Parathyroid adenoma (tissue), 2 donors: Measurements from ENCODE around the gene KRT15.
A peak's percentile ranks its signal among the peaks of the same experiment; 100 is the strongest.

Experiments
- H2AFZ ChIP-seq: fragments of 300-600 bp; sonication (generic); one replicate; pipeline ENCODE4 v1.7.0; 2017; ENCODE audit warnings: antibody characterized with exemption, mild to moderate bottlenecking
- H3K27ac ChIP-seq: fragments of 300-600 bp; sonication (generic); one replicate; pipeline ENCODE4 v1.7.0; 2017
- H3K27me3 ChIP-seq: fragments of 300-600 bp; sonication (generic); one replicate; pipeline ENCODE4 v1.7.0; 2017; ENCODE audit warnings: low read length; ENCODE audit not compliant: control insufficient read depth, insufficient read depth
- H3K36me3 ChIP-seq: fragments of 300-600 bp; sonication (generic); one replicate; pipeline ENCODE4 v1.7.0; 2017; ENCODE audit warnings: low read length; ENCODE audit not compliant: control insufficient read depth, insufficient read depth
- H3K4me1 ChIP-seq: fragments of 300-600 bp; sonication (generic); one replicate; pipeline ENCODE4 v1.7.0; 2017; ENCODE audit warnings: control low read depth
- H3K4me2 ChIP-seq: fragments of 300-600 bp; sonication (generic); one replicate; pipeline ENCODE4 v1.7.0; 2017; ENCODE audit warnings: low read length
- H3K4me3 ChIP-seq: fragments of 300-600 bp; sonication (generic); one replicate; pipeline ENCODE4 v1.7.0; 2017; ENCODE audit warnings: low read depth, low read length
- H3K79me2 ChIP-seq: fragments of 300-600 bp; sonication (generic); one replicate; pipeline ENCODE4 v1.7.0; 2017; ENCODE audit warnings: control low read depth
- H3K9ac ChIP-seq: fragments of 300-600 bp; sonication (generic); one replicate; pipeline ENCODE4 v1.7.0; 2017; ENCODE audit warnings: mild to moderate bottlenecking
- H3K9me3 ChIP-seq: fragments of 300-600 bp; sonication (generic); one replicate; pipeline ENCODE4 v1.7.0; 2017; ENCODE audit warnings: low read length; ENCODE audit not compliant: control insufficient read depth
- TF ChIP-seq, protein P1 (sequence below): fragments of 300-600 bp; sonication (generic); IDR thresholded peaks from one replicate; pipeline ENCODE4 v1.7.0; 2017; ENCODE audit warnings: antibody characterized with exemption, mild to moderate bottlenecking
- donor health status: primary hyperparathyroidism.

KRT15 gene

DNA sequence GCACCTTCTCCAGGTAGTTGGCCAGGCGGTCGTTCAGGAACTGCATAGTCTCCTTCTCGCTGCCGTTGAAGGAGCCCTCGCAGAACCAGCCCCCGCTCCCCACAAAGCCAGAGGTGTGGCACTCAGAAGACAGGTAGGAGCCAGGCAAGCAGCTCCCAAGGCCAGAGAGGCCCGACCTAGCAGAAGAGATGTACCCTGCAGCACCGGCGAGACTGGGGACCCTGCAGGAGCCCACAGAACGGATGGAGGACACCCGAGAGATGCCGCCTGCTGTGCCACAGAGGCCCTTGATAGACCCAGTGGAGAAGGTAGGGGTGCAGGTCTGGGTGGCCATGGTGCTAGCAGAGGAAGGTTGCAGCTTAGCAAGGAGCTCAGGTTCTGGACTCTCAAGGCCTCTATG lies 29.2 kb downstream of the KRT15 start, which contains the start of gene KRT36:
Gene KRT36, minus strand, starts transcription at position 380 of the 400 bp plus-strand sequence. Its CDS starts 46 bp downstream, at position 334.
- H3K27ac ChIP-seq, result no peak within 1 kb of the TSS
- H3K4me3 ChIP-seq, result no peak within 1 kb of the TSS
- no peak within 1 kb of the TSS for H3K9ac ChIP-seq
- no peaks in the 10 kb centered on the region for H3K27me3 ChIP-seq
- H3K4me2 ChIP-seq, result no peak within 1 kb of the TSS
- no peaks in the 10 kb centered on the region for H3K79me2 ChIP-seq
- H3K4me1 ChIP-seq, result no peaks in the 10 kb centered on the region
- no peaks in the 10 kb centered on the region for H3K9me3 ChIP-seq
- H2AFZ ChIP-seq, result no peak within 1 kb of the TSS
- TF ChIP-seq, protein P1, sequence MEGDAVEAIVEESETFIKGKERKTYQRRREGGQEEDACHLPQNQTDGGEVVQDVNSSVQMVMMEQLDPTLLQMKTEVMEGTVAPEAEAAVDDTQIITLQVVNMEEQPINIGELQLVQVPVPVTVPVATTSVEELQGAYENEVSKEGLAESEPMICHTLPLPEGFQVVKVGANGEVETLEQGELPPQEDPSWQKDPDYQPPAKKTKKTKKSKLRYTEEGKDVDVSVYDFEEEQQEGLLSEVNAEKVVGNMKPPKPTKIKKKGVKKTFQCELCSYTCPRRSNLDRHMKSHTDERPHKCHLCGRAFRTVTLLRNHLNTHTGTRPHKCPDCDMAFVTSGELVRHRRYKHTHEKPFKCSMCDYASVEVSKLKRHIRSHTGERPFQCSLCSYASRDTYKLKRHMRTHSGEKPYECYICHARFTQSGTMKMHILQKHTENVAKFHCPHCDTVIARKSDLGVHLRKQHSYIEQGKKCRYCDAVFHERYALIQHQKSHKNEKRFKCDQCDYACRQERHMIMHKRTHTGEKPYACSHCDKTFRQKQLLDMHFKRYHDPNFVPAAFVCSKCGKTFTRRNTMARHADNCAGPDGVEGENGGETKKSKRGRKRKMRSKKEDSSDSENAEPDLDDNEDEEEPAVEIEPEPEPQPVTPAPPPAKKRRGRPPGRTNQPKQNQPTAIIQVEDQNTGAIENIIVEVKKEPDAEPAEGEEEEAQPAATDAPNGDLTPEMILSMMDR, result no peak
- H3K36me3 ChIP-seq, result no peaks in the 10 kb centered on the region

DNA sequence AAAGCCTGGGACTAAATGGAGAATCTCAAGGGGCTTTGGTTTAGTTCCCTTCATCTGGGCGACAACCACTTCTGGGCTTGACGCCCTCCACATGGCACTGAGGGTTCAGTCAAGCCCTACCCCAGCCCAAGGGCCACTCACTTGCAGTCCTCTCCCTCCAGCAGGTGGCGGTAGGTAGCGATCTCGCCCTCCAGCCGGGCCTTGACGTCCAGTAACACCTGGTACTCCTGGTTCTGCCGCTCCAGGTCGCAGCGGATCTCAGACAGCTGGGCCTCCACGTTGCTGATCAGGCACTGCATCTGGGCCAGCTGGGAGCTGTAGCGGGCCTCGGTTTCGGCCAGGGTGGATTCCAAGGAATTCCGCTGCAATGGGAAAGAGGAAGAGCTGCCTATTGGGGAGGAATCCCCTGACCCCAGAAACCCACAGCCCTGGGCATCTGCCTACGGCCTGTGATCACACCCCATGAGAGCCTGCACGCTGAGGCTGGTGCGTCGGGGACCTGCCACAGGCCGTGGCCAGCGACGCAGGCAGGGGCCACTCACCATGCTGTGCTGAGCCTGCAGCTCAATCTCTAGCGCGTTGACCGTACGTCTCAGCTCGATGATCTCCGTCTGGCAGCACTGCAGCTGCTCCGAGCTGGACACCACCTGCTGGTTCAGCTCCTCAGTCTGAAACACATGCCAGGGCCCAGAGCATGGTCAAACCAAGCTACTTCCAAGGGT lies 31.7 kb downstream of the KRT15 start:
- Histone ChIP-seq H3K79me2 (no peaks in the 10 kb centered on the region), H3K27ac (no peak overlapping the region), H3K4me1 (no peaks in the 10 kb centered on the region), H3K36me3 (no peaks in the 10 kb centered on the region), H3K9ac (no peak overlapping the region), H3K9me3 (no peaks in the 10 kb centered on the region), H3K4me3 (no peak overlapping the region), H3K27me3 (no peaks in the 10 kb centered on the region), H3K4me2 (no peak overlapping the region), H2AFZ (no peak overlapping the region)
- TF ChIP-seq, protein P1, result peak; percentile 45

DNA sequence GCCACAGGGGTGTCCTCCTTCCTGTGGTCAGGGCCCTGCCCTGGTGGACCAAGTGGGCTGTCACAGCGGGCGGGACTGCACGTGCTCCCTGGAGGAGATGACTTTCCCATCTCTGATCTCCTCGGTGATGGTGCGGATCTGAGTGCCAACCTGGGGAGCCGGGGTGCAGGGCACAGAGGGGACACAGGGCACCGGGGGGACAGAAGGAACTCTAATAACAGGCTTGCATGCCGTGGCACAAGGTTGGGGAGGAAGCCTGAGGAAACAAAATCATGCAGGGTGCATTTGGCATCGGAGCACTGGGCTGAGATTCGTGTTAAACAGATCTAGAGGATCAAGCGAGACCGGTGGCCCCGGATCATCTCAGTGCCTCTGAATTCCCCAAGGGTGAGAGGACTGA lies 32.4 kb downstream of the KRT15 start:
- Histone ChIP-seq H3K4me2 (no peak overlapping the region), H3K36me3 (no peaks in the 10 kb centered on the region), H3K9me3 (no peaks in the 10 kb centered on the region), H3K27me3 (no peaks in the 10 kb centered on the region), H3K79me2 (no peaks in the 10 kb centered on the region), H3K9ac (no peak overlapping the region), H3K4me3 (no peak overlapping the region), H3K4me1 (no peaks in the 10 kb centered on the region), H2AFZ (no peak overlapping the region), H3K27ac (no peak overlapping the region)
- TF ChIP-seq, protein P1, result no peak

DNA sequence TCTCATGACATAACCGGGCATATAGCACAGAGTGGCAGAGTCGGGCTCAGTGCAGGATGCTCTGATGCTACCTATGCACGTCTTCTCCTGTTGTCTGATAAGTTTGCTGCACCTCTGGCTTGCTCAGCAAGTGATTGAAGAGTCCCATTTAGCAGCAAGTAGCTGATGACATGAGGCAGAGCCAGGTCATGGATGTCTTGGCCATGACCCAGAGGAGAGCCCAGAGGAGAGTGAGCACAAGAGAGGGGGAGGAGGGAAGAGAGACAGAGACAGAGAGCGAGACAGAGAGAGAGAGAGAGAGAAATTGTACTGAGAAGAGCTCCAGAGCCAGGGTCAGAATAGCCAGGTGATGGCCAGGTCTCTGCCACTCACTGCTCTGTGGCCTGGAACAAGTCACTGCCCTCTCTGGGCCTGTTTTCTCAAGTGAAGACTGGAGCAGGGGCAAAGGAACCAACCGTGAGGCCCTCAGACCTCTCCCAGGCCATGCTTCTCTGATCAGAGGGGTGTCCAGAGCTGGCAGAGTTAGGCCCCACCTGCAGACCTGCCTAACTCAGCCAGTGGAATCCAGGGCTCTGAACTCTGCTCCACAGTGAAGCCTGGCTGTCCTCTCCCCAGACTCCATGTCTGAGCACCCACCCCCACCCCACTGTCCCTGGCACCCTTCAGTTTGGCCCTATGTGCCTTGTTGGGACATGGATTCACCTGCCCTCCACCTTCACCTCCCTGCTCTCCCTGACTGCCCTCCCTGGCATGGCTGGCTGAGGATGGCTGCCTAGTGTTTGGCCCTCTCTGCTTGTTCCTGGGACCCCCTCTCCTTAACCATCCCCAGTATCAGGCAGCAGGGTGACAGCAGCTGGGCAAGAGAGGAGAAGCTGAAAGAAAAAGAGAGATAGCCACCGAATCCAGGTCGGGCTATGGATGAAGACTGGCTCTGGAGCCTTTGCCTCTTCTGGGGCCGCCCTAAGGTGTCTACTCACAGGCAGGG lies 33.5 kb downstream of the KRT15 start:
- no peaks in the 10 kb centered on the region for H3K27me3 ChIP-seq
- H3K4me3 ChIP-seq, result no peak overlapping the region
- H2AFZ ChIP-seq, result no peak overlapping the region
- TF ChIP-seq, protein P1, result no peak
- no peaks in the 10 kb centered on the region for H3K36me3 ChIP-seq
- no peaks in the 10 kb centered on the region for H3K79me2 ChIP-seq
- no peak overlapping the region for H3K4me2 ChIP-seq
- no peaks in the 10 kb centered on the region for H3K9me3 ChIP-seq
- no peak overlapping the region for H3K27ac ChIP-seq
- H3K4me1 ChIP-seq, result no peaks in the 10 kb centered on the region
- no peak overlapping the region for H3K9ac ChIP-seq
